ENCODE results near the gene MKLN1.

The MKLN1 gene

GRCh38 chr7:131527456-131527855 lies 199.8 kb downstream of the MKLN1 start:
- DNase-seq = no peak

GRCh38 chr7:131529179-131529578 lies 201.5 kb downstream of the MKLN1 start:
- no peak for DNase-seq

GRCh38 chr7:131529617-131530016 lies 201.9 kb downstream of the MKLN1 start:
- no peak for DNase-seq

GRCh38 chr7:131530137-131530536 lies 202.5 kb downstream of the MKLN1 start:
- no peak for DNase-seq

- DNase-seq = no peak
Observed at GRCh38 chr7:131532570-131533091, 205.0 kb downstream of the MKLN1 start.

GRCh38 chr7:131533151-131533559 lies 205.5 kb downstream of the MKLN1 start:
- DNase-seq = no peak

GRCh38 chr7:131533566-131534561 lies 206.2 kb downstream of the MKLN1 start:
- DNase-seq = no peak

- no peak for DNase-seq
Observed at GRCh38 chr7:131536361-131536849, 208.7 kb downstream of the MKLN1 start.

GRCh38 chr7:131537571-131537978 lies 209.9 kb downstream of the MKLN1 start:
- DNase-seq = peak; percentile 84

GRCh38 chr7:131538071-131538812 lies 210.6 kb downstream of the MKLN1 start:
- no peak for DNase-seq

- DNase-seq = peak; percentile 66
Observed at GRCh38 chr7:131538813-131539179, 211.1 kb downstream of the MKLN1 start.

- no peak for DNase-seq
Observed at GRCh38 chr7:131540491-131541162, 213.0 kb downstream of the MKLN1 start.

- no peak for DNase-seq
Observed at GRCh38 chr7:131543298-131543697, 215.6 kb downstream of the MKLN1 start.

GRCh38 chr7:131544021-131544420 lies 216.3 kb downstream of the MKLN1 start:
- no peak for DNase-seq

- peak; percentile 44 for DNase-seq
Observed at GRCh38 chr7:131544449-131545301, 217.0 kb downstream of the MKLN1 start.

- DNase-seq = no peak
Observed at GRCh38 chr7:131546126-131546525, 218.4 kb downstream of the MKLN1 start.

Measured in retina (tissue), 1 donor.